Measurements from ENCODE around the gene PTX4.

DNA sequence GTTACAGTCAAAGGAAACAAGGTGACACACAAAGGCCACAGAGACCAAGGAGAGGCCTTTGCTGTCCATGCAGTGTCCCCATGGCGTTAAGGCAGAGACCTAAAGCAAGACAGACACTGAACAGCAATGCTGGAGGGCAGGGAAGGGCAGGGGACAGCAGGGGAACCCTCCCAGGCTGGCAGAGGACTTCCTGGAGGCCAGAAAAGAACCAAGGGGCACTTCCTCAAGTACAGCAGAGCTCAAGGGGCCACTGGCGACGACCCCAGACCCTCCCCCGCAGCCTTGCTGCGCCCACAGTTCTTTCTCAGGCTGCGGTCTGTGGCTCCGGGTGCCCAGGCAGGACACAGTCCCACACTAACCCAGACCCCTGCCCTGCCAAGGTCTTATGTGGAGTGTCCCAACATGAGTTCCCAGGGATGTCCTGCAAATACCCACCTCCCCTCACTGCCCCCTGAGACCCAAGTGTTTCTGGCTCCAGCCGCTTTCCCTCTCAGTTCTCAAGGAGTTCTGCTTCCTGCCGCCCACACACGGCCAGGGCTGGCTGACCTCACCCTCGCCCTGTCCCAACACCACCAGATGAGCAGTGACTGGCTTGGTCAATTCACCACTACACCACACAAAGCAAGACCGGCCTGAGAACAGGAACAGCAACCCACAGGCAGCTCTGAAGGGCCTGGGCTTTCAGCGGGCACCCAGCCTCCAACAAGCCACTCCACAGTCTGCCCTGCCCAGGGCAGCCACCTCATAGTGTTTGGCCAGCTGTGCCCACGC lies 18.1 kb downstream of the PTX4 start:
- TF ChIP-seq, protein P1, sequence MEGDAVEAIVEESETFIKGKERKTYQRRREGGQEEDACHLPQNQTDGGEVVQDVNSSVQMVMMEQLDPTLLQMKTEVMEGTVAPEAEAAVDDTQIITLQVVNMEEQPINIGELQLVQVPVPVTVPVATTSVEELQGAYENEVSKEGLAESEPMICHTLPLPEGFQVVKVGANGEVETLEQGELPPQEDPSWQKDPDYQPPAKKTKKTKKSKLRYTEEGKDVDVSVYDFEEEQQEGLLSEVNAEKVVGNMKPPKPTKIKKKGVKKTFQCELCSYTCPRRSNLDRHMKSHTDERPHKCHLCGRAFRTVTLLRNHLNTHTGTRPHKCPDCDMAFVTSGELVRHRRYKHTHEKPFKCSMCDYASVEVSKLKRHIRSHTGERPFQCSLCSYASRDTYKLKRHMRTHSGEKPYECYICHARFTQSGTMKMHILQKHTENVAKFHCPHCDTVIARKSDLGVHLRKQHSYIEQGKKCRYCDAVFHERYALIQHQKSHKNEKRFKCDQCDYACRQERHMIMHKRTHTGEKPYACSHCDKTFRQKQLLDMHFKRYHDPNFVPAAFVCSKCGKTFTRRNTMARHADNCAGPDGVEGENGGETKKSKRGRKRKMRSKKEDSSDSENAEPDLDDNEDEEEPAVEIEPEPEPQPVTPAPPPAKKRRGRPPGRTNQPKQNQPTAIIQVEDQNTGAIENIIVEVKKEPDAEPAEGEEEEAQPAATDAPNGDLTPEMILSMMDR (IDR thresholded peaks at IDR 0.05) = no peak
- no peak for TF ChIP-seq POLR2A (IDR thresholded peaks at IDR 0.05)

Measured in right lobe of liver (tissue), 4 donors.